GM12801 (cell line): ENCODE data around the gene CSMD2.

Experiments
- TF ChIP-seq, protein P1 (sequence below): IDR thresholded peaks from one replicate; pipeline ENCODE4 v1.5.1; 2011; ENCODE audit warnings: control low read depth; ENCODE audit not compliant: insufficient read length; ENCODE audit errors: extremely low read depth

CSMD2 gene

DNA sequence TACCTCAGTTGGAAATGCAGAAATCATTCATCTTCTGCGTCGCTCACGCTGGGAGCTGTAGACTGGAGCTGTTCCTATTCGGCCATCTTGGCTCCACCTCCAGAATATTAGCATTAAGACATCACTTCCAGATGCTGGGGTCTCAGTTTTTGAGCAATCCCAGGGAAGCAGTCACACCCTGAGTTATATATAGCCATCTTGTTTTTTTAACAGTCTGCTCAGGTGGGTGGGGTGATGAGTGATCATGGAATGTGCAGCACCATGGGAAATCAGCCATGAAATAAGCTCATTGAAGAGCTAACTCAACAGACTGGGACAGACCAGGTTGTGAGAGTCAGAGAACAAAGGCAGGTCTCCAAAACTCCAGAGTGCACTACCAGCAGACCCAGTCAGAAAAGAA is 328.1 kb downstream of the CSMD2 start:
- TF ChIP-seq, protein P1, sequence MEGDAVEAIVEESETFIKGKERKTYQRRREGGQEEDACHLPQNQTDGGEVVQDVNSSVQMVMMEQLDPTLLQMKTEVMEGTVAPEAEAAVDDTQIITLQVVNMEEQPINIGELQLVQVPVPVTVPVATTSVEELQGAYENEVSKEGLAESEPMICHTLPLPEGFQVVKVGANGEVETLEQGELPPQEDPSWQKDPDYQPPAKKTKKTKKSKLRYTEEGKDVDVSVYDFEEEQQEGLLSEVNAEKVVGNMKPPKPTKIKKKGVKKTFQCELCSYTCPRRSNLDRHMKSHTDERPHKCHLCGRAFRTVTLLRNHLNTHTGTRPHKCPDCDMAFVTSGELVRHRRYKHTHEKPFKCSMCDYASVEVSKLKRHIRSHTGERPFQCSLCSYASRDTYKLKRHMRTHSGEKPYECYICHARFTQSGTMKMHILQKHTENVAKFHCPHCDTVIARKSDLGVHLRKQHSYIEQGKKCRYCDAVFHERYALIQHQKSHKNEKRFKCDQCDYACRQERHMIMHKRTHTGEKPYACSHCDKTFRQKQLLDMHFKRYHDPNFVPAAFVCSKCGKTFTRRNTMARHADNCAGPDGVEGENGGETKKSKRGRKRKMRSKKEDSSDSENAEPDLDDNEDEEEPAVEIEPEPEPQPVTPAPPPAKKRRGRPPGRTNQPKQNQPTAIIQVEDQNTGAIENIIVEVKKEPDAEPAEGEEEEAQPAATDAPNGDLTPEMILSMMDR: no peak

DNA sequence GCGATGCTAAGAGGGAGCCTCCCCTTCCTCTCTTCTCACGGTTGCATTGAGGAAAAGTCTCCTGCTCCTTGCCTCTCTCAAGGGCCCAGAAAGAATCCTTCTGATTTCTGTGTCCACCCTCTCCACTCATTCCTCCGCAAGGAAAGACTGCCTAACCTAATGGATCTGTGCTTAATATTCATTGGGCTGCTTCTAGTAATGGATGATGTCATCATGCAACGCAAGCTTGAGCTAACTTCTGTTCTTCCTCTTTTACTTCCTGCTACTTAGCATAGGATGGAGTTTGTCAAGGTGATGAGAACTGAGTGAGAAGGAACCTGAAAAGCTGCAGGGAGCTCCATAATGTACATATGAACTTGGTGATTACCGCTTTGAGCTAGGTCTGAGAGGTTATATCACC is 336.4 kb downstream of the CSMD2 start:
- TF ChIP-seq, protein P1: no peak

DNA sequence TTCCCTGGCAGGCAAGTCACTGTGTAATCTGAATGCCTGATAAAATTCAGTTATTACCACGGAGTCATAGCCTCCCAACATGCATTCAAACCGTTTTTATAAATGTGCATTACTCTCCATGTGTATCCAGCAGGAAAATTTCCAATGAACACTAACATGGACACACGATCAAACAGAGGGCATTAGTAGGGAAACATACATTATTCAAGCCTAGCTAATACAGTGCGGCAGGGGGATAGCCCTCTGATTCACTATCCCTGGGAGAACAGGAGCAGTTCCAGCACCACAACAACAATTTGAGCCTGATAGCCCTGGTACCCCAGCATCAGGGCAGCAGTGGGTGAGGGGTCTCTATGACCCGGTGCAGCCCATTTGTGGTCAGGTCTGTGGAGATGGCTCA is 337.0 kb downstream of the CSMD2 start:
- TF ChIP-seq, protein P1: no peak

DNA sequence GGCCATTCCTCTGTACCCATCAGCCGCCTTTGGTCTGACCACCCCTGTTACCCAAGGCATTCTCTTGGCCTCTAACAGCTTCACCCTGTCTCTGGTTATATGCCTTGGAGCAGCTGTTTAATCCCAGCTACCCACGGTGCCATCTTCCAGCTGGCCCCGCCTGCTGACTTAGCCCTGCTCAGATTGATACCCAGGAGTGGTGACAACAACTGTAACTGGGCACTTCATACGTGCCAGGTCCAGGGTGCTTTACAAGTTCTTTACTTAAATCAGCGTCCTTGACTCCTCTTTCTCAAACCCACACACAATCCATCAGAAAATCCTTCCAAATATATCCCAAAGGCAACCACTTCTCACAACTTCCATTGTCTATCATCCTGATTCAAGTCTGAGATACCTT is 338.3 kb downstream of the CSMD2 start:
- TF ChIP-seq, protein P1: no peak

DNA sequence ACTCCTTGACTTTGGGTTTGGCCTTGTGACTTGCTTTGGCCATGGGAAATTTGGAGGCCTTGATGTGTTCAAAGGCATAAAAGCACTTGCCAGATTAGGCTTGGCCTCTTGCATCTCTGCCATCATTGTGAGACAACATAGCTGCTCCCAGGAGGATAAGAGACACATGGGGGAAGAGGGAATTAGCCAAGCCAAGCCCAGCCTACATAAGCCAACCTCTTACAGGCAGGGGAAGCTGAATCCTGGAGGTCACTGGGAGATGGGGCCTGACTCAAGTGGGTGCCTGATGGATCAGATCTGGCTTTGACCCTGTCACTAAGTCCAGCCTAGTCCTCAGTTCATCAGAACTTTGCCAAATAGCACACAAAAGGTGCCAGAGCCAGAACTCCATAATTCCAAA is 338.7 kb downstream of the CSMD2 start:
- TF ChIP-seq, protein P1: no peak

DNA sequence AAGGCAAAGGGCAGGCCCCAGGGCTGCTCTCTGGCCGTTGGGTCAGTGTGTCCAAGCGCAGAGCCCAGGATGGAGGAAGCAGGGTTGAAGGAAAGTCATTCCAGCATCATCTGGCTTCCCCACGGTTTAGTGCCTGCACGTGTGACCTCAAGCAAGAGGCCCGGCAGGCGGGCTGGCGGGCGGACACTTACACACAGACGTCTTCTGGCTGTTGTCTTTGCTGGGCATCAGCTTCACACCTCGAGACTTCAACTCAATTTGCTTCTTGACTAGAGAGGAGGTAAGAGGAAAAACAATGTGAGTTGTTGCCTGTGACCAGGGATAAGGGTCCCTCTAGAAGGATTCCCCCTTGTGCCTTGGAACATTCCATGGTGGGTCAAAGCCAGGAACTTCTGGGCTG is 339.5 kb downstream of the CSMD2 start:
- TF ChIP-seq, protein P1: no peak

DNA sequence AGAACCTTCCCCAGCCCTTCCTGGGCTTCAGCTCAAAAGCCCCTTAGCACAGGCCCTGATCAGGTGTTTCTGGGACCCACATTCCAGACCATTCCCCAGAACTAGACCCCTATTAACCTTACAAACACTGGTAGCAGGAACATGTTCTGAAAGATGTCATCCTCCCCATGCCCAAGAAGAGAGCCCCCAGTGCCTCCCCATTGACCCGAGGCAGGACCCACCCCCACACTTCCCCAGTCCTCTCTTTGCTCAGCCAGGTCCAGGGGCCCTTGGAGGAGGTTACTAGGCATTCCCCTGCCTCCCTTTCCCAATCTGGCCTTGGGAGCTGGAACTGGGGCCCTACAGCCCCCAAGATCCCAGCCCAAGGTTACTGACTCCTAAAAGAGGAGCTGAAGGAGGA is 340.1 kb downstream of the CSMD2 start:
- TF ChIP-seq, protein P1: no peak

DNA sequence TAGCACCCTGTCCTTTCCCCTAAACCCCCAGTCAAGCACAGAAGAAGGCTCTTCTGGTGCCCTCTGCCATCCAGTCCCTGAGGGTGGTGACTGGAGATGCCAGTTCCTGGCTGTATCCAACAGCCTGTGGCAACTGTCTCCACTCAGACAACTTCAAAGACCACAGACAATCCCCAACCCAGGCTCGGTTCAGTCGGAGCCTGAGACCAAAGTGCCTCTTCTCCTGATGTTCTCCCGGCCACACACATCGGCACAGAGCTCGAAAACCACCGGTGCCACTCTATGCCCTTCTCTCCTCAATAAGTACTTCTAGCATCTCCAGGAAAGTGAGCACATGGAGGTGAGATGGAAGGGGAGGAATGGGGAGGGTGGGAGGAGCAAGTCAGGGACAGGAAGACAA is 340.7 kb downstream of the CSMD2 start:
- TF ChIP-seq, protein P1: no peak
